ENCODE data around the gene KRT80.

KRT80 gene

GRCh38 chr12:52151153-52151836 lies 40.5 kb downstream of the KRT80 start:
- no peak for DNase-seq

DNA sequence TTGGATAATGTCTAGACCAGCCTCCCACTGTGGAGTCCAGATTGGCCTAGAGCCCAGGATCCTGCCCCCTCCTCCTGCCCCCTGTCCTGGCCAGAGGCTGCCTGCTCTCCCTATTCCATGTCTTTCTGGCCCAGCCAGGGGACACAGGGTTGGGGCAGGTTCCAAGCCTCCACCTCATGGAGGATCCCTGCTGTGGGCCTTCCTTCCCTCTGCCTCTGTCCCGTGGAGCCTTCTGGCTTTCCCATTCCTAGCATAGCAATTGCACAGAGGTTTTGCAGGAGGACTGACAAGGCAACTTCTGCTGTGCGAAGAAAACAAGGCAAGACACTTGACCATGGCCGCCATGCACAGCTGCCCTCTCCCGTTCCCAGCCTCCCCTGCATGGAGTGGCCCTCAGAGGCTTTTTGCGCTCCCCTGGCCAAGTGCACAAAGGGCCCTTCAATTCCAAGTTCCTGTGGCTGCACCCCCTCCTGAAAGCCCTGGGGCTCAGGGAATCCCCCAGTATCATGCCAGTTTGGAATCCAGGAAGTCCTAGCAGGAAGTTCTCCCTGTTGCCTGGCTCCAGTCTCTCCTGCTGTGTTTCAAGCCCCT lies 42.1 kb downstream of the KRT80 start:
- DNase-seq: no peak

- no peak for DNase-seq
Measured at GRCh38 chr12:52149182-52149641, 42.6 kb downstream of the KRT80 start.

DNA sequence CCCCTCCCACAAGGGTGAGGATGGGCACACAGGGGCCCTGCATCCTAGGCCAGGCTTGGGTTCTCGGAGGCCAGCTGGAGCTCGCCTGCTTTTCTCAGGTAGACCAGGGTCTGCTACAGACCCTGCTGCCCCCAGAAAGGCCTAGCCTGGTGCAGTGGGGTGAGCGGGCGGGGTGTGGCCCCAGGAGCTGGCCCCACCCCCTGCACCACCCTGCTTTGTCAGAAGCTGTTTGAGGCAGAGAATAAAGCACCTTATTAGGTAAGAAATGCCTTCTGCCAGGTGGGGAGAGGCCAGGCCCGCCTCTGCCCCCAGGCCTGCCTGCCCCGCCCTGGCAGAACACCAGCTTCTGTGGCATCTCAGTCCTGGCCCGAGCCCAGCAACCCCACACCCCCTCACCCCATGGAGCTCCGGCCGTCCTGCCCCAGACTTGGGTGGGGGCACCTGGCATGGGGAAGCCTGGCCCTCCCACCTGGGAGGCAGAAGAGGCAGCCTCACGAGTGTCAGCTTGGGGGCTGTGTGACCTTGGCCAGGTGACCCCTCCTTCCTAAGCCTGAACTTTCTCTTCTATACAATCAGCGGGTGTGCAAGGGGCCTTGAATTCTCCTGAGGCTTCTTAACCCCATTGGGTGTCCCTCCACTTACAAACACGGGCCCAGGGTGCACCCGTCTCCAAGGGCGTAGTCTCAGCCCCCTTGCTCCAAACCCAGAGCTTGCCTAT lies 43.2 kb downstream of the KRT80 start:
- DNase-seq: no peak

DNA sequence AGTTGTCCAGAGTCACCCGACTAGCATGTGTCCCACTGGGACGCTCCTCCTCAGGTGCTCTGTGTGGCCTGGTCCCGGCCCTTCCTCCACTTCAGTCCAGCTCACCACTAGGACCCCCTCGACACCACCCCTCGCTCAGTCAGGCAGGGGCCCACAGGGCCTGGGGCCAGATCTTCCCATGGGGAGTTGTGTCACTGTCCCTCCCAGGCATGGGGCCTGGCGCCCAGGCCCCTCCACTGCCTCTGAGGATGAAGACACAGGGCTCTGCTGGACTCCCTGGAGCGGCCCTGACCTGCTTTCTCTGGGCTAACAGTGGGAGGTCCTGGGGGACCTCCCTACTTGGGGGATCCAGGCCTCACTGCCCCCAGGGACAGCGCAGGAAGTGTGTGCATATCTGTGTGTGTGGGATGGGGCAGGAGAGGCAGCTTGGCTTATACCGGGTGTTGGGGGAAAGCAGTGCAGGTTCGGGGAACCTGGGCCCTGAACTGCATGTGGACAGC lies 43.8 kb downstream of the KRT80 start:
- DNase-seq: no peak

GRCh38 chr12:52147367-52147963 lies 44.3 kb downstream of the KRT80 start:
- DNase-seq: peak; percentile 99

- DNase-seq: no peak
Measured at GRCh38 chr12:52146822-52147366, 44.9 kb downstream of the KRT80 start.

- no peak for DNase-seq
Measured at GRCh38 chr12:52146089-52146821, 45.6 kb downstream of the KRT80 start.

DNA sequence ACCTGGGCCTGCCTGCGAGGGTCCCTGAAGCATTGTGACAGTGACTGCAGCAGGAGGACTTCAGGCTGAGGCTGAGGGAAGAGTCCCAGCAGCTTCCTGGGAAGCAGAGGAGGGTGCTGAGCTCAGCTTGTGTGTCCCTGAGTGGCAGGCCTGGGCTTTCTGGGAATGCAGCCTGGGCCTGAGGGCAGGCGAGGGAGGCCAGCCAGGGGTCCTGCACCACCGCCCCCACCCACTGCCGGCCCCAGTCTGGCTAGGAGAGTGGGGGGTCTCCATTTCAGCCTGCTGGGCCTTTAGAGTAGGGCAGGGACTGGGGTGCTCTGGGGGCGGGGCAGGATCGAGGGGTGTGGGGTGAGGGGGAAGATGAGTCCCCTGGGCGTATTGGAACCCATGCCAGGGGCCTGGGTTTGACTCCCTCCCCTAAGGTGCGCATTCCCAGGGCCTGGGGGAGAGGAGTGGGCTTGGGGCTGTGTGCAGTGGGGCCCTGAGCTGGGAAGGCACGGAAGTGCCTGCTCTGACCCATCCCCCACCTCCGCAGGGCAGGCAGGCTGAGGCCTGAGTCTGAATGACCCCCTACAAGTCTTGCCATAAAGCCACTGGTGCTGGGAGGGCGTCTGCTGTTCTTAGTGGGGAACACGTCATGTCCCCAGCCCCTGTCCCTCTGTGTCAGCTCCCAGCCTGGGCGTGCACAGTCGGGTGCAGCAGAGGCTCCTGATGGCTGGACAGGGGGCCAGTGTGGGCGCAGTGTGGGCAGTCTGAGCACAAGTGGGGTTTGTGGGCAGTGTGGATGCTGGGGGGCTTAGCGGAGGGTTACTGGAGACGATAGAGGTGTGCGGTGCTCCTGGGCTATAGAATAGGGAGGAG lies 46.4 kb downstream of the KRT80 start:
- no peak for DNase-seq

GRCh38 chr12:52144512-52145227 lies 47.1 kb downstream of the KRT80 start:
- no peak for DNase-seq

GRCh38 chr12:52142431-52142830 lies 49.4 kb downstream of the KRT80 start:
- DNase-seq: no peak

GRCh38 chr12:52141875-52142274 lies 49.9 kb downstream of the KRT80 start:
- DNase-seq: no peak

DNA sequence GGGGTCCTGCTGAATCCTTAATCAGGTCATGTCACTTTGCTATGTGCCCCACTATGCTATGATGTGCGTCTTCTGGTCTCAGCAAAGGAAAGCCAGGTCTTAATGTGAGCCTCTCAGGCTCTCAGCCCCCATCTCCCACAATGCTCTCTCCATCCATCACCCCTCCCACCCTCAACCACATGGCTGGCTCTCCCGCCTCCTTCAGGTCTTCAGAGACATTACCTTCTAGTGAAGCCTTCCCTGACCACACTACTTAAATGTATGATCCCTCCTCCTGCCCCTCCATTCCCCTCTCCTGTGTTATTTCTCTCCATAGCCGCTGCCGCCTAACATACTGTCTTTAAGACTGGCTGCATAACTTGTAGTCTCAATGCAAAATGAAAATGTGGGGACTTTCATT lies 50.5 kb downstream of the KRT80 start:
- no peak for DNase-seq

DNA sequence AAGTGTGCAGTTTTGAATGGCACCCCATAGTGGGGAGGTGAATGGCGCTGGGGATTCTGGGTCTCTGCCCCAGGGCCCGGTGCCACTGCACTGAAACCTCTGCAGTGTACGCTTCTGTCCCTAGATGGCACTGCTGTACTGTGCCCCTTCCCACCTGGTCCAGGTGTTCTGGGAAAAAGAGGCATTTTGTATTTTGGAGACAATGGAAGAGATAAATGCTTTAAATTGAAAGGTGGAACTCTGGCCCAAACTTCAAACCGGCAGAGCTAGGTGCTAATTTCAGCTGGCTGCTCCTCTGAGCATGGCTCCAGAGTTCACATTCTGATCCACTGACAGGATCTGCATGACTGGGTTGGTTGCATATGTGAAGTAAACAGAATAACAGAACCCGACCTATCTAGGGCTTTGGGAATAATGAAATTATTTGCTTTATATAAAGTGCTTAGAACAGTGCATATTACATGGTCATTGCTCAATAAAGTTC lies 52.2 kb downstream of the KRT80 start:
- no peak for DNase-seq

- no peak for DNase-seq
Measured at GRCh38 chr12:52139147-52139546, 52.7 kb downstream of the KRT80 start.

GRCh38 chr12:52137746-52138145 lies 54.1 kb downstream of the KRT80 start:
- DNase-seq: no peak

- DNase-seq: no peak
Measured at GRCh38 chr12:52132754-52133161, 59.1 kb downstream of the KRT80 start.

- no peak for DNase-seq
Measured at GRCh38 chr12:52130711-52131110, 61.1 kb downstream of the KRT80 start.

- no peak for DNase-seq
Measured at GRCh38 chr12:52127683-52128450, 63.9 kb downstream of the KRT80 start.
